Stimulated activated CD8-positive, alpha-beta memory T cell treated with anti-CD3 and anti-CD28 coated beads, Interleukin-2, amount 100 ng/mL, for 1 hour (primary cell): ENCODE measurements around the gene SRGAP2.
"Not testable (repeated sequence)": the region's sequence is repeated elsewhere in the genome, so short reads cannot be mapped to it uniquely, and the experiment has no call there.

Experiments used
- DNase-seq, 2 donors: peaks; one replicate each; pipeline ENCODE4 v3.0.0-alpha.2; 2020; ENCODE audit warnings: low read depth in 2 of 2

The SRGAP2 gene

DNA sequence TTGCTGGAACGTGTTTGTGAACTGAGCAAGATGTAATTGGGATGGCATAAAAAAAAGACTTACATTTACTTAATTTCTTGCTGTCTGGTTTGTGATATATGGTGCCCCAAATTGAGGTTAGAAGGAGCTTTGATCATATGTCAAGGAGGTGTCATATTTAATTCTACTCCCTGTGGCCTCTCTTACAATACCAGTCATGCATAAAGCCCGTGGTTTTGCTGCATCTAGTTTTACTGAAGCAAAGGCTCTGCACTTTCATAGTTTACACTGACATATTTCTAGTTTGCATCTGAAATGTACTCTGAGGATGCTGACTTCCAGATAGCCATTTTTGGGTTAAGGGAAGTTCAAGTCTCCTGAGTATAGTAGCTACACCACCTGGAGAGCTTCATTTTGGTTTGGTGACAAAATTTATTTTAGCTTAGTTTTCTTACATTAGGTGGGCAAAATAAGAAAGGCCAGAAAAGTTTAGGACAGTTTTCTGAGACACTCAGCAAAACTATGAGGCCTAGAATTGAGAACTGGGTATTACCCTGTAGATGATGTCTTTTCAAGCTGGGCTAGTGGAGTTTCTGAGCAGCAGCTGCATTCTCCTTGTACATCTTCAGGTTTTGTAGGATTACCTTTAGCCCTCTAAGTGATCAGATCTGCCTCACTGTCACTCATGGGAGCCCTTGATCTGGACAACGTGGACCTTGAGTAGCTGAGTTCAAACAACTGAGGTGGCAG is 47.8 kb downstream of the SRGAP2 start:
- DNase-seq, result not testable (repeated sequence)

DNA sequence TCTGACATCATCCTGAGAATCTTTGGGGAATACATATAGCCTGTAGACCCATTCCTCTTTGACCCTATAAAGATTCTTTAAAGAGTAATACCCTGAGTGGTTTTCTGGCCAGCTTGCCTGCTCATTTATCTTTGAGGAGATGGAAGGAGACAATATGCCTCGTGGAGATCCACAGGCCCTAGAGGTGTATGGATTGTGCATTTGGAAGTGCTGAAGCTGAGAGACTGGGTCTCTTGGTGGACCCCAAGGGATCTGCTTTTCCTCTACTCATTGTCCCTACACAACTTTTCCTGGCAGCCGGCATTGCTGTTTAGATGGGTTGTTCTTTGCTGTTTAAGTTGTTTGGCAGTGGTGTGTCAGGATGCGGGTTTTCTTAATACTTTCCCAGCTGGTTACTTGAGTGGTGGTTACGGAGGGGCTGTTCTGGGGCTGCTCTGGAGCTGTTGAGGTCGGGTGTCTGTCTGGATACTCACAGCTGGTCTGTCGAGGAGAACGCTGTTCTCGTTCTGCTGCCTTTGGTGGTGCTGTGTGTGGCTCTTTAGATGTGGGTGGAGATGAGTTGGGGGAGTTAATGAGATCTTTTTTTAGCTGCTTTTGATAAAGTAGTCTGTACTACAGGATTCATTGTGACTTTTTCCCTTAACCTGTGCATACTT is 49.5 kb downstream of the SRGAP2 start:
- not testable (repeated sequence) for DNase-seq
